GM18870 (cell line): Measurements from ENCODE around the gene CHRNB1.

ENCODE experiments used
- ATAC-seq: cut with Tn5 transposase; IDR thresholded peaks from one replicate; pipeline ENCODE4 v1.9.1; 2021; ENCODE audit warnings: moderate library complexity; ENCODE audit not compliant: unreplicated experiment

Gene CHRNB1

GRCh38 chr17:7444682-7445618, at the start of gene CHRNB1:
Gene CHRNB1 (plus strand): TSS chr17:7445061. CDS start chr17:7445128, 67 bp downstream.
- no peak for ATAC-seq

GRCh38 chr17:7396147-7396546, 48.7 kb upstream of the CHRNB1 start:
- ATAC-seq = no peak

- ATAC-seq = no peak
Observed at GRCh38 chr17:7398612-7399011, 46.2 kb upstream of the CHRNB1 start.

GRCh38 chr17:7403043-7403726, 41.7 kb upstream of the CHRNB1 start:
- ATAC-seq = no peak

GRCh38 chr17:7403727-7403976, 41.2 kb upstream of the CHRNB1 start:
- ATAC-seq = no peak

- ATAC-seq = peak; percentile 90
Observed at GRCh38 chr17:7403977-7404736, 40.7 kb upstream of the CHRNB1 start, which contains the start of gene TMEM256. Gene TMEM256 (minus strand): TSS chr17:7404097. CDS start chr17:7404084, 13 bp downstream.

GRCh38 chr17:7404737-7405349, 40.0 kb upstream of the CHRNB1 start:
- ATAC-seq = no peak

- no peak for ATAC-seq
Observed at GRCh38 chr17:7405350-7406234, 39.3 kb upstream of the CHRNB1 start.

GRCh38 chr17:7406235-7406825, 38.5 kb upstream of the CHRNB1 start:
- no peak for ATAC-seq

GRCh38 chr17:7407082-7407481, 37.8 kb upstream of the CHRNB1 start:
- no peak for ATAC-seq

GRCh38 chr17:7407485-7408251, 37.2 kb upstream of the CHRNB1 start, which contains the start of gene NLGN2:
Gene NLGN2 (plus strand): TSS chr17:7407845. CDS start chr17:7408256, 411 bp downstream.
- ATAC-seq = no peak

GRCh38 chr17:7408252-7408727, 36.6 kb upstream of the CHRNB1 start:
- ATAC-seq = no peak

- ATAC-seq = no peak
Observed at GRCh38 chr17:7408863-7409262, 36.0 kb upstream of the CHRNB1 start.

GRCh38 chr17:7409716-7410115, 35.1 kb upstream of the CHRNB1 start:
- ATAC-seq = no peak

- ATAC-seq = no peak
Observed at GRCh38 chr17:7410634-7411426, 34.0 kb upstream of the CHRNB1 start.

- ATAC-seq = no peak
Observed at GRCh38 chr17:7411427-7411750, 33.5 kb upstream of the CHRNB1 start.

GRCh38 chr17:7413346-7413985, 31.4 kb upstream of the CHRNB1 start:
- no peak for ATAC-seq

GRCh38 chr17:7414837-7415236, 30.0 kb upstream of the CHRNB1 start:
- ATAC-seq = no peak
